Hypothalamus (tissue), 51 donors: ENCODE measurements around the gene TSPAN11.

Experiments
- DNase-seq, 51 donors: peaks; one replicate each; lab custom pipeline; 2025; lab: John Stamatoyannopoulos, UW

The TSPAN11 gene

DNA sequence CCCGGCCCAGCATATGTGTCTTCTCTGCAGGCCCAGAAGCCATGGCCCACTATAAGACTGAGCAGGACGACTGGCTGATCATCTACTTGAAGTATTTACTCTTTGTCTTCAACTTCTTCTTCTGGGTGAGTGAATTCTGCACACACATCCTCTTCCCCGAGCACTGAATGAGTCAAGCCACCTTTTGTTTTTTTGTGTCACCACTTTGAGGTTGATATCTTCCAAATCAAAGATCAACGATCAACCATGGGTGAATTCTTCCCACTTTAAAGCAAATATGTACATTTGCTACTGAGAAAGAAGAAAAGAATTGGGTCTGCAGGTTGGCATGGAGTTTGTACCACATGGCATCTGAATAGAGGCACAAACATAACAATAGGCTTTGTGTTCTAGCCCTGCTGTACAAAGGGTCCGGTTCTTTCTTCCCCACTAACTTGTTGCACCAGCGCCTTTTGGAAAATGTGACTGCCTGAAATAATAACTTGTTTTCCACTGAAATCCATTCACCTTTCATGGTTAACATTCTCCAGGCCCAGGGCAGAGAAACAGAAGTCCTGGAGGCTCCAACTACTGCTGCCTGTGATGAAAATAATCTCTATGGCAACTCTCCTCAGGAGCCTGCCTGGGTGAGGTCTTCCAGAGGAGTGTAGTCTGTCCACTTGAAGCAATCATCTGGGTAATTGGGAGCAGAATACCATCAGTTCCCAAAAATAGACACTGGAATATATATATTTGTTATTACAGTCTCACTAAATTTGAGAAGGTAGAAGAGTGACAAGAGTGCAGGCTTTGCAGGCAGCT, 27.6 kb downstream of the TSPAN11 start:
- DNase-seq: peak in 9 of 51 donors; percentile 5 to 41 (median 22)

DNA sequence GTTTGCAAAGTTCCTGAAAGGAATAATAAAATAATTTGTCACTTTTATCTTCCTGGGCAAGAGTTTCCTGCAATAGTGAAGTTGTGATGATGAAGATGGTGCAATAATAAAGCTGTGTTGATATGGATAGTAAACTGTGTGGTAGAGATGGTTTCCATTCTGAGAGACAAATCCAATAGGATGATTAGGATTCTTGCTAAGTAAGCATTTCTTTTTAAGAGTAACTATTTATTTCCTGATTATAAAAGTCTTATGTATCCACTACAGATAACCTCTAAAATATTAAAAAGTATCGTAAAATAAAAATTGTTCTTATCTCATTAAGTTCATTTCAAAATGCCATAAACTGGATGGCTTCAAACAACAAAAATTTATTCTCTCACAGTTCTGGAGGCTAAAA, 28.7 kb downstream of the TSPAN11 start:
- DNase-seq: no peak

DNA sequence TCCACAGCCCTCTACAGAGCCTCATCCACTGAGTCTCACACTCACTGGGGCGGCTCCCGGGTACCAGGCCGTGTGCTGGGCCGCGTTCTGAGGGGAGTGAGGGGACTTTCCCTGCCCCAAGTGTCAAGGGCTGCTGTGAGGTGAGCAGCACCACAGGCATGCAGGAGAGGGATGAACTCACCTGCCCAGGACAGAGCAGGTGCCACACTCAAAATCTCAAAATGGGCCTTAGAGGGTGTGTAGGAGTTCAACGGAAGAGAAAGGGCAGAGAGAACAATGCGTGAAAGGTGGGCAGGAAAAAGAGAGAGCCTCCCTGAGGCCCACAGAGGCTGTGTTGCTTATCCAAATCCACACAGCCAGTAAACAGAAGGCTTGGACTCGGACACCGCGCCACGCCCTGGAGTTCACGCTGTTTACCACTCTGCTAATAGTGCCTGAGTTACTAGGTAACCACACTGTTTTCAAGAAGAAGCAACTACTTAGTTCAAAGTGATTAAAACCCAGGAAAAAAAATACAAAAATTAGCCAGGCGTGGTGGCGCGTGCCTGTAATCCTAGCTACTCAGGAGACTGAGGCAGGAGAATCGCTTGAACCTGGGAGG, 32.7 kb downstream of the TSPAN11 start:
- DNase-seq: no peak

DNA sequence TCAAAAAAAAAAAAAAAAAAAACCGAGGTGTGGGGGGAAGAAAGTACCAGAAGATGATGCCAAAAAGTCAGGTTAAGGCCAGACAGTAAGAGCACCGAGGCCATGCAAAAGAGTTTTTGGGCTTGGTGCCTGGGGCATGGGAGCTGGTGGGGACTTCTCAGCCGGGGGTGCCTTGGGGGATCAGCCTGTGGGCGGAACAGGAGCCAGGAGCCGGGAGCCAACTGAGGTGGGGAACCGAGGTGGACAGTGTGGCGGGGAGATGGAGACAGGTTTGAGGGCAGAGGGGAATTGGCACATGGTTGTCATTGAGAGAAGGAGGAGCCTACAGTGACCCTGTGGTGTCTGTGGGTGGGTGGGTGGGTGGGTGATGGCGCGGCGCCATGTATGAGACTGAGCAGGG, 33.2 kb downstream of the TSPAN11 start:
- DNase-seq: no peak

DNA sequence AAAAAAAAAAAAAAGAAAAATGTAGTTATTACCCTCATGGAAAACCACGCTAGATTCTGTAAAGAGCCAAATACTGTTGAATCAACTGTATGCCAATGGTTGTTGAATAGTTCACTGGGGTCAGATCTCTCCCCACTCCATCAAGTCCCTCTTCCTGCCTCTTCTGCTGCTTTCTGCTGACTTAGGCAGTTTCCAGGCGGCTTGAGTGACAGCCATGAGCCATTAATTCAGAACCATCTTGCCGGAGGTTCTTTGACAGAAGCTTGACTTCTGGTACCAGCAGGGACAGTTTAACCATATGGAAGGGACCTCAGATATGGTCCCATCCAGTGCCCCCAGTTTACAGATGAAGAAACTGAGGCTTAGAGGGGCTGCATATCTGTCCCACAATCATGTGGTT, 34.5 kb downstream of the TSPAN11 start:
- DNase-seq: no peak

DNA sequence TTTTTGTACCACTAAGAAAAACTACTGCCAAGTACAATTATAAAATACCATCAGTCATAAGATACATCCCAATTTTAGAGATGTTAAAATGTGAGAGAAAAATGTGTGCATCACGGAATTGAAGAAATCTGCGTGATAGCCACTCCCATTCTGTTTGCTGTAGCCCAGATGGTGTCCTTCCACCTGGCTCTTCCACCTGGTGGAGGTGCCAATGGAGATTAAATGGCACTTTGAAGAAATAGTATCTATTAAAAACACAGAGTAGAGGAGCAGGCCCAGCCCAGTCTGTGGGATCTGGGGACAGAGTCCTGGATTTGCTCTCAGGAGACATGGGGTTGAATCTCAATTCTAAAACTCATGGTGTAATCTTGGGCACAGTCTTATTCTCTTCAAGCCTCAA, 35.5 kb downstream of the TSPAN11 start:
- no peak for DNase-seq

DNA sequence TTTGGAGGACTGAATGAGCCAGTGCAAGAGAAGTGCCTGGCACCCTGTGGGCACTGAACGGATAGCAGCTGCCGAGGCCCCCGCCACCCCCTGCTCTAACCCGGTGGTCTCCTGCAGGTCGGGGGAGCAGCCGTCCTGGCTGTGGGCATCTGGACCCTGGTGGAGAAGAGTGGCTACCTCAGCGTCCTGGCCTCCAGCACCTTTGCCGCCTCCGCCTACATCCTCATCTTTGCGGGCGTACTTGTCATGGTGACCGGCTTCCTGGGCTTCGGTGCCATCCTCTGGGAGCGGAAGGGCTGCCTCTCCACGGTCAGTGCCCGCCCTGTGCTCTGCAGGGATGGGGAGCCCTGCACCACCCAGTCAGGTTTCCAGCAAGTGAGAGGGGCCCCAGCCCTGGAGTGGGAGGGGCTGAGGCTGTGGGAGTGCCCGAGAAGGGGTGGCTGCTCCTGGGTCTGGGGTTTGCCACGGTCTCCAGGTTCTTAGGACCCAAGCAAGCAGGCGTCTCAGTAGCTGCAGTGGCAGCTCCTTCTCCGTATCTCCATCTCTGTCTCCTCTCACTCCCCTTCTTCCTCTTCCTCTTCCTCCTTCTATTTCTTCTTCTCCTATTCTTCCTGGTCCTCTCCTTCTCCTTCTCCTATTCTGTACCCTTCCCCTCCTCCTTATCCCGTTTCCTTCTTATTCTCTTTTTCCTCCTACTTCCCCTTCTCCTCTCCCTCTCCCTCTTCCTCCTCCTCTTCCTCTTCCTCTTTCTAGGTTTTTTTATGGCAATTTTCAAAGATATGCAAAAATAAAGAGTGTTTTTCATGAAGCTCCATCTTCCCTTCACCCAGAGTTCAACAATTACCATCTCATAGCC, 37.4 kb downstream of the TSPAN11 start:
- no peak for DNase-seq

GRCh38 chr12:30964896-30965612, 38.5 kb downstream of the TSPAN11 start:
- no peak for DNase-seq

DNA sequence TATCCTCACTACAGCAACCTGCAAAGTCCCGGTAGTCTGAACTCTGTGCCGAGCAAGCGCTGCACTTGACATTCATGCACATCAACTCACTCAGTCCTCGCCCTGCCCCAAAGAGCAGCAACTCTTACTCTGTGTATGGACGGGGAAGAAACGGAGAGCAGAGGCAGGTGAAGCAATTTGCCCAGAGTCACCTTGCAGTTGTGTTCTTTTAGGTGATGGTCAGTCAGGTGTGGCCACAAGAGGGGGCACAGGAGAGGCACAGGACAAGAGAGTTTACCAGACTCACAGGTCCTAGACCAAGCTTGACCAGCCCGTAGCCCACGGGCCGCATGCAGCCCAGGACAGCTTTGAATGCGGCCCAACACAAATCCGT, 39.1 kb downstream of the TSPAN11 start:
- DNase-seq: no peak

DNA sequence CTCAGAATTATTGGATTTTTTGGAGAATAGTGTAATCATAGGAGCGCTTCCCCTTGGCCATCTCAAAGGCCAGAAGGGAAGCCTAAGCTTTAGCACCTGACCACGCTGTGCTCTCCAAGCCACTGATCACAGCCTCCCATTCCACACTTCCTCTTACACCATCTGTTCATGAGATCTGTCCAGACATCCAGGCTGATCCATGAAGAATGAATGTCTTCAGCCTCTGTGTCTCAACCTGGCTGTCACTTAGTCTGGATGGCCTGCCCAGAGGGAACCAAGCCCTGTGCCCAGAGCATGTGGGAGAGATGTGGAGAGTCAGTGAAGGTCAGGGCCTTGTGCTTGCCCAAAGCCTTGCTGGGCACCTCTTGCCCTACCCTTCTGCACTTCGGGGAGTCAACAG, 40.5 kb downstream of the TSPAN11 start:
- DNase-seq: no peak

- peak in 1 of 51 donors; percentile 20 for DNase-seq
Observed at GRCh38 chr12:30968211-30968610, 41.7 kb downstream of the TSPAN11 start.

GRCh38 chr12:30969006-30969405, 42.5 kb downstream of the TSPAN11 start:
- no peak for DNase-seq

DNA sequence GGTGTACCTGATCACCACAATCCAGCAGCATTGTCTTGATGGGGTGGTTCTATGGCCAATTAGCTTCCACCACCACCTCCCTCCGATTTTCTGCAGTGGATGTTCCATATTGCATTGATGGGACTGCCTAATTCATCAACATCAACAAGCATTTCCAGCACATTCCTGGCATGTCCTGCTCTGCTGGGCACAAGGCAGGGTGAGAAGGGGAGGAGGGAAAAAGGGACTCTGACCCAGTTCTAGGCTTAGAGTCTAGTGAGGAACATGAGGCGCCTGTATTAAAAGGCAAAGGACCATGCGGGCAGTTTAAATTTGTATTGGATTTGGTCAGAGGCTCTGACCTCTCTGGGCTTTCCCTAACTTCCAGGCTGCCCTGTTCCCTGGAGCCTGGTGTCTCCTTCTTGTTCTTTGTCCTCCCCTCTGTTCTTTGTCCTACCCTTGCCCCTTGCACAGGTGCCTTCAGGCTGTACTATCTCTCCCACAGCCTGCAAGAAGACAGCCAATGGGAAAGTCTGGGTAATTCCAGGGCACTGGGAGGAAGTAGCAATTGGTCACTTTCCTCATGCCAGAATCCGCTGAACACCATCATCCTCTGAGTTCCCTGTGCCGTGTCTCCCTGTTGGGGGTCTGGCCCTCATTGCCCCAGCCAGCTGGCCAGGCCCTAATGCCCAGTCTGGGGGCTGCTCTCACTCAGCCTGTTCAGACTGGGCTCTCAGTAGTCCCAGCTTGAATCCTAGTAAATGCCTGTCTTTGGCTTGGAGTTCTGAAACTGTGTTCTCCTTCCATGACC, 43.3 kb downstream of the TSPAN11 start:
- DNase-seq: no peak

DNA sequence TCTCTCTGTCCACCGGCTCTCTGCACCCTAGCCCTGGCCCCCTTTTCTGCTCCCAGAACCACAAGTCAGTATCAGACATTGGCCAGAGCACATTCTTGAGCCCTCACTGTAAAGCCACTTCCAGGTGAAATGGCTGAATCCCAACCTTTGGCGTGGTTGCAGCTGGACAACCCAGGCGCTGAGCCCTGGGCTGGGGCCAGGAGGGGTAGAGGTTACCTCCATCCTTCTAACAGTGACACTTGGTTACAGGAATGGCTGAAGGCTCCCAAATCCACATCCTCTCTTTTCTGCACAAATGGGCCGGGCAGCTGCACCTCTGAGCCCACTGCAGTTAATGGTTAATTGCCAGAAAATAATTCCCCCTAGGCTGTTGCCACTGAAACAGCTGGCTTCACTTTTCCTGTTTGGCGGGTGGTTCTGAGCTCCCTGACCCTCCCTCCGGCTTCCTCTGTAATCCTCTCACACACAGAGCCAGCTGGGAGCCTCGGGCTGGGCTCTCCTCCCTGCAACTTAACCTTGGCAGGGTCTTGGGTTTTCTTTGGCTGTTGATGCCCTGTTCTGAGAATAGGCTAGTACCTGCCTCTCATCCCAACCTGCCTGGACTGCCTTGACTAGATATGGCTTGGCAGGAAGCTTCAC, 44.1 kb downstream of the TSPAN11 start:
- peak in 2 of 51 donors; percentile 9 to 26 for DNase-seq

- DNase-seq: no peak
Observed at GRCh38 chr12:30972035-30972434, 45.5 kb downstream of the TSPAN11 start.

- DNase-seq: peak in 1 of 51 donors; percentile 54
Observed at GRCh38 chr12:30973175-30973574, 46.6 kb downstream of the TSPAN11 start.

DNA sequence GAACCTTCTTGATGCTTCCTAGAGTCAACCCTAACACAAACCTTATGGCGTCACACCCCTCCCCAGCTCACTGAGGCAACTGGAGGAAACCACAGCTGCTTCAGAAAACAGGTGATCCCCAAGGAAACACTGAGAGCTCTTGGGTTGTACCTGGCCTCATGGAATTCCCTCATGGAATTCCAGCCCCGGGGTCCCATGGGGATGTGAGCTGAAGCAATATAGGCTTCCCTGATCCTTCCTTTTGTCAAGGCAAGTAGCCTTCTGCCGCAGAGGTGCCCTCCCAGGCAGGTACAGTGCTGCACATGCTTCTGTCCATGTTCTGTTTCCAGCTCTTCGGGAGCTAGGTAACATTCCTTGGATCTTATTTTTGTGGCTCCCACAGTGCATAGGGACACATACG, 47.3 kb downstream of the TSPAN11 start:
- DNase-seq: no peak

- DNase-seq: no peak
Observed at GRCh38 chr12:30974746-30975500, 48.4 kb downstream of the TSPAN11 start.

- DNase-seq: peak in 1 of 51 donors; percentile 46
Observed at GRCh38 chr12:30975581-30975980, 49.0 kb downstream of the TSPAN11 start.
